EL (cell line): ENCODE data around the gene GGT5.
A peak's percentile ranks its signal among the peaks of the same experiment; 100 is the strongest.
"Not testable (repeated sequence)": the region's sequence is repeated elsewhere in the genome, so short reads cannot be mapped to it uniquely, and the experiment has no call there.

Source experiments
- DNase-seq: peaks from one replicate; pipeline ENCODE4 v3.0.0-alpha.2; 2016

GGT5 gene

GRCh38 chr22:24200619-24201212 lies 44.2 kb downstream of the GGT5 start:
- DNase-seq, result peak; percentile 65

- DNase-seq, result no peak
Observed at GRCh38 chr22:24198682-24199052, 46.2 kb downstream of the GGT5 start.

GRCh38 chr22:24191893-24192292 lies 53.0 kb downstream of the GGT5 start:
- DNase-seq, result no peak

- no peak for DNase-seq
Observed at GRCh38 chr22:24191381-24191841, 53.5 kb downstream of the GGT5 start.

- no peak for DNase-seq
Observed at GRCh38 chr22:24190596-24191208, 54.2 kb downstream of the GGT5 start.

GRCh38 chr22:24190159-24190540 lies 54.7 kb downstream of the GGT5 start:
- no peak for DNase-seq

GRCh38 chr22:24189249-24190158 lies 55.4 kb downstream of the GGT5 start:
- DNase-seq, result peak; percentile 62

- no peak for DNase-seq
Observed at GRCh38 chr22:24188705-24189248, 56.1 kb downstream of the GGT5 start.

- no peak for DNase-seq
Observed at GRCh38 chr22:24187731-24188644, 56.9 kb downstream of the GGT5 start.

- no peak for DNase-seq
Observed at GRCh38 chr22:24186892-24187670, 57.8 kb downstream of the GGT5 start.

- DNase-seq, result no peak
Observed at GRCh38 chr22:24186352-24186740, 58.5 kb downstream of the GGT5 start.

GRCh38 chr22:24185501-24186351 lies 59.2 kb downstream of the GGT5 start:
- no peak for DNase-seq

- no peak for DNase-seq
Observed at GRCh38 chr22:24185001-24185500, 59.8 kb downstream of the GGT5 start.

GRCh38 chr22:24184057-24184798 lies 60.7 kb downstream of the GGT5 start:
- no peak for DNase-seq

- no peak for DNase-seq
Observed at GRCh38 chr22:24183321-24184031, 61.4 kb downstream of the GGT5 start.

- not testable (repeated sequence) for DNase-seq
Observed at GRCh38 chr22:24182900-24183246, 62.0 kb downstream of the GGT5 start.

- no peak for DNase-seq
Observed at GRCh38 chr22:24181996-24182899, 62.6 kb downstream of the GGT5 start.
